ENCODE measurements around the gene CAPN6. TPM values are rescaled to one million over a fixed set of nuclear protein-coding genes. Genes with fewer than 3 reads are reported as not detected.

Gene CAPN6
- polyA plus RNA-seq, 12 donors = 320 to 753 (median 590) TPM; not detected in 1

DNA sequence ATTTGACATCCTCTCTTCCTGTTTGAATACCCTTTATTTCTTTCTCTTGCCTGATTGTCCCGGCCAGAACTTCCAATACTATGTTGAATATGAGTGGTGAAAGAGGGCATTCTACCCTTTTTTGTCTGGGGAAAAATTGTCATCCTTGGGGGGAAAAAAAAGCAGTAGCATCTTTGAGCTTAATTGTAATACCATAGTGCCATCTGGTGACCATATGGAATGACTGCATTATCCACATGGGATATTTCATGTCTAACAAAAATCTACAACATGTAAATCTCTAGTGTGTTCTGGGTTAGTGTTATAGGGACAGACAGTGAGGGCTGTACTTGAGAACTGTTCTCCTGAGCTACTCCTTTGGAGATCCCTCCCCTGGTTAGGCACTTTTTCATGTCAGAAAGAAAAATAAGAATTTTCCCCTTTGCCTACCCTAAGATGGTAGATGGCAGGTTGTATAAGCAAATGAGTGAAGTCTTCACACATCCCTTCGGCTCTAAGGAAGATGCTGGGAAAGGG is 26.0 kb downstream of the CAPN6 start:
- DNase-seq = no peak

DNA sequence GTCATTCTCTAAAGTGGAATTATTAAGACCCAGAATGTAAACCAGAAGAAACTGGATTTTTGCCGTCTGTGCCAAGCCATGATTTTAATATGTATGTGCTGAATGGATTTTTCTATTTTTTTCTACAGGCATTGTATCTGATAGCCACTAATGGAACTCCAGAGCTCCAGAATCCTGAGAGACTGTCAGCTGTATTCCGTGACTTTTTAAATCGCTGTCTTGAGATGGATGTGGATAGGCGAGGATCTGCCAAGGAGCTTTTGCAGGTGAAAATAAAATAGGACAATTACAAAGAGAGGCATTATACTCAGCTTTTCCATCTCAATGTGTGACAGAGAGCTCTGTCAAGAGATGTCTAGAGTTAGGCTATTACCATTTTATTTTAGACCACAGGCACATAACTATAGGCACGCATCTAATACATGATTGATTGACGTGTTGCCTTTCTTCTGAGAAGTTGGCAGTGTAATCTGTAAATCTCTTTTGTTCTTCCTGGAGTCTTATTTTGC is 53.9 kb downstream of the CAPN6 start:
- no peak for DNase-seq

DNA sequence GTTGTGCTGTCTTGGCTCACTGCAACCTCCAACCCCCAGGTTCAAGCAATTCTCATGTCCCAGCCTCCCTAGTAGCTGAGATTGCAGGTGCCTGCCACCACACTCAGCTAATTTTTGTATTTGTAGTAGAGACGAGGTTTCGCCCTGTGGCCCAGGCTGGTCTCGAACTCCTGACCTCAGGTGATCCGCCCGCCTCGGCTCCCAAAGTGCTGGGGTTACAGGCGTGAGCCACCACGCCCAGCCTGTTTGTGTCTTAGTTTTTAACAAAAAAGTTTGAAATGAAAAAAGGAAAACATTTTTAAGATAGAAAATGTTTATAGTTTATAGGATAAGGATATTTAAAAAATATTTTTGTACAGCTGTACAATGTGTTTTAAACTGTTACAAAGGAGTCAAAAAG is 62.4 kb downstream of the CAPN6 start:
- no peak for DNase-seq

DNA sequence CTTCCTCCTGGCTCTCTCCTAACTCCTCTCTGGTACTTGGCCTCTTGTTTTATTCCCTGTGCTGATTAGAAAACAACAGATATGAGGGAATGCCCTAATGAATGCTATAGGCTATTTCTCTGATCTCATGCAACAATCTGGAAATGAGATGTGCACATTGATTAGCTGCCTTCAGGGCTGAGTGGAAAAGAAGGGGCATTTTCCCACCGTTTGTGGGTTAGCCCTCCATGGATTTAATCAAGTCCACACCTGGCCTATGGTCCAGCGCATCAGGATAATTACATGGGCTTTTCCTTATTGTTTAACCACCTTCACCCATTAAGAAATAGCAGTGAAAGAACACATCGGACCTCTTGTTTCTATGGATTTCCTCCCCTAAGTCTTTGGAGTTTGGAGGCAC is 70.0 kb downstream of the CAPN6 start:
- no peak for DNase-seq

DNA sequence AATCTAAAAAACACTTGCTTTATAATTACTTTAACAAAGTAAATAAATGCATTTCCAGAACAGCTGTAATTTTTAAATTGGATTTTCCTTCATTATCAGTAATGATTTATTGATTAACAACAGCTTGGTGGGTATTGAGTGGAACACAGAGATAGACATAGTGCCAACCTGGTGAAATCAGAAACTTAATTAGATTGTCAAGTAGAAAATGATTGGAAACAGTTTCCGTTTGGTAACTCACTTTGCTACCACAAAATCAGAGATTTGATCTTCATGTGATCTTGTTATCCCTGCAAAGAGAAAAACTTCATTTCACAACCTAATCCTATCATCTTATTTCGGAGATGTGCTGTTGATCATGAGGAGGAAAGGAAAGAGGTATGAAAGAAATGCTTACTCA is 70.8 kb downstream of the CAPN6 start:
- DNase-seq = no peak

Other genes with a start within 250 kb of the CAPN6 start
- 10 to 100 TPM in 7 of 12 donors, 1 to 10 TPM in 4, not detected in 1; 7.7 to 17.8 (median 11.9) TPM for gene PAK3, start 174.3 kb downstream of the CAPN6 start, polyA plus RNA-seq (ENCODE audit: insufficient read length in 12 of 12)
- 10 to 100 TPM in 8 of 12 donors, 1 to 10 TPM in 3, not detected in 1; 9.1 to 35.1 (median 20.2) TPM for gene DCX, start 141.7 kb upstream of the CAPN6 start, polyA plus RNA-seq (ENCODE audit: insufficient read length in 12 of 12)
- 1 to 10 TPM in 4 of 12 donors, under 1 TPM in 6, not detected in 2; 0.29 to 2.3 (median 0.76) TPM for gene SERTM2, start 241.2 kb upstream of the CAPN6 start, polyA plus RNA-seq (ENCODE audit: insufficient read length in 12 of 12)